A673 (cell line): Measurements from ENCODE around the gene SLC12A6.

Experiments
- EZH2 ChIP-seq: fragments of 200-600 bp; sonication (generic); IDR thresholded peaks from 2 replicates; pipeline ENCODE4 v1.6.1; 2017; ENCODE audit warnings: borderline replicate concordance, low read depth, mild to moderate bottlenecking, mixed read lengths, antibody characterized with exemption, low read length; ENCODE audit not compliant: poor library complexity, severe bottlenecking
- TF ChIP-seq, protein P1 (sequence below): fragments of 300-800, 200-600 bp; sonication (generic); conservative IDR thresholded peaks from 2 replicates; pipeline ENCODE4 v1.5.1; 2017; ENCODE audit warnings: low read depth, mild to moderate bottlenecking, antibody characterized with exemption, low read length, moderate library complexity, mixed read lengths

DNA sequence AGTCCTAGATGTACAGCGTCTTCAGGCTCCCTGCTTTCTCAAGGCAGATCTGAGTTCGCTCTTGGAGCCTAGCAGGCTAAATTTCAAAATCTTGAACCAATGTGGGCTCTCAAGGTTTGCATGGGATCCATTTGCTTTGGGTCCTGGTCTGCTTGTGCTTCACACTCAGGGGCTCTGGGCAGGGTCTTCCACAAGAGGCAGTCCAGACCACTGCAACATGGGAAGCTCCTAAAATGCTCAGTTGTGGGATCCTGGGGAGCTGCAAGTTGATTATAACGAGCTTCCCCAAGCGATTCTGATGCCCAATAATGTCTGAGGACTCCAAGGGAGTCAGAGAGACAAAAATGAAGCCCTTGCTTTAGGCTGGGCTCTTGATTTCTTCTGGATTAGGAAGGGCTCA lies 12.2 kb upstream of the SLC12A6 start:
- TF ChIP-seq, protein P1, sequence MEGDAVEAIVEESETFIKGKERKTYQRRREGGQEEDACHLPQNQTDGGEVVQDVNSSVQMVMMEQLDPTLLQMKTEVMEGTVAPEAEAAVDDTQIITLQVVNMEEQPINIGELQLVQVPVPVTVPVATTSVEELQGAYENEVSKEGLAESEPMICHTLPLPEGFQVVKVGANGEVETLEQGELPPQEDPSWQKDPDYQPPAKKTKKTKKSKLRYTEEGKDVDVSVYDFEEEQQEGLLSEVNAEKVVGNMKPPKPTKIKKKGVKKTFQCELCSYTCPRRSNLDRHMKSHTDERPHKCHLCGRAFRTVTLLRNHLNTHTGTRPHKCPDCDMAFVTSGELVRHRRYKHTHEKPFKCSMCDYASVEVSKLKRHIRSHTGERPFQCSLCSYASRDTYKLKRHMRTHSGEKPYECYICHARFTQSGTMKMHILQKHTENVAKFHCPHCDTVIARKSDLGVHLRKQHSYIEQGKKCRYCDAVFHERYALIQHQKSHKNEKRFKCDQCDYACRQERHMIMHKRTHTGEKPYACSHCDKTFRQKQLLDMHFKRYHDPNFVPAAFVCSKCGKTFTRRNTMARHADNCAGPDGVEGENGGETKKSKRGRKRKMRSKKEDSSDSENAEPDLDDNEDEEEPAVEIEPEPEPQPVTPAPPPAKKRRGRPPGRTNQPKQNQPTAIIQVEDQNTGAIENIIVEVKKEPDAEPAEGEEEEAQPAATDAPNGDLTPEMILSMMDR: no peak
- no peak for TF ChIP-seq EZH2
